IPS DF 6.9 (cell line): ENCODE results near the gene TNS3.
"Not testable (repeated sequence)": the region's sequence is repeated elsewhere in the genome, so short reads cannot be mapped to it uniquely, and the experiment has no call there.

Source experiments
- DNase-seq: peaks from one replicate; pipeline ENCODE4 v3.0.0-alpha.2; 2013; ENCODE audit warnings: low read depth, low spot score
- H3K27ac ChIP-seq: one replicate; pipeline ENCODE4 v1.5.1; 2013; ENCODE audit warnings: low read length, control low read depth
- H3K27me3 ChIP-seq: 2 replicates; pipeline ENCODE4 v1.6.1; 2013; ENCODE audit warnings: mild to moderate bottlenecking, low read length; ENCODE audit not compliant: control insufficient read depth, insufficient read depth
- H3K36me3 ChIP-seq: 2 replicates; pipeline ENCODE4 v1.6.1; 2013; ENCODE audit warnings: low read length; ENCODE audit not compliant: control insufficient read depth, insufficient read depth
- H3K4me1 ChIP-seq: 2 replicates; pipeline ENCODE4 v1.6.1; 2013; ENCODE audit warnings: low read length; ENCODE audit not compliant: control insufficient read depth, insufficient read depth
- H3K4me3 ChIP-seq: 2 replicates; pipeline ENCODE4 v1.5.1; 2013; ENCODE audit warnings: mild to moderate bottlenecking, low read length
- H3K9me3 ChIP-seq: 2 replicates; pipeline ENCODE4 v1.6.1; 2013; ENCODE audit warnings: low read length, inconsistent platforms; ENCODE audit not compliant: control insufficient read depth, insufficient read depth
- WGBS: extraction: QIAGEN DNeasy Blood & Tissue Kit; methylation state at CpG from one replicate; pipeline ENCODE4 v1.1.7; 2013; ENCODE audit warnings: mixed read lengths, missing lambda C conversion rate; ENCODE audit not compliant: insufficient read length, insufficient coverage; 5-methylcytosine and 5-hydroxymethylcytosine counted together

The TNS3 gene

GRCh38 chr7:47619806-47620205, 37.9 kb upstream of the TNS3 start:
- Histone ChIP-seq H3K4me3 (no peak overlapping the region), H3K9me3 (no peaks in the 10 kb centered on the region), H3K27me3 (no peaks in the 10 kb centered on the region), H3K4me1 (peaks cover 1% of the 10 kb centered on the region; the same call in 1 of the 2 replicates), H3K27ac (no peak overlapping the region), H3K36me3 (no peaks in the 10 kb centered on the region)
- no peak for DNase-seq

GRCh38 chr7:47617131-47617530, 35.2 kb upstream of the TNS3 start:
- Histone ChIP-seq H3K27ac (no peak overlapping the region), H3K9me3 (no peaks in the 10 kb centered on the region), H3K4me1 (0 out of 2 replicates have a peak, but pooled peaks cover 1% of the 10 kb centered on the region), H3K36me3 (no peaks in the 10 kb centered on the region), H3K27me3 (no peaks in the 10 kb centered on the region), H3K4me3 (no peak overlapping the region)
- WGBS = no CpG with 5 or more reads among the region's 4 CpGs
- DNase-seq = no peak

GRCh38 chr7:47614450-47614849, 32.5 kb upstream of the TNS3 start:
- Histone ChIP-seq H3K4me3 (no peak overlapping the region), H3K4me1 (no peaks in the 10 kb centered on the region), H3K27me3 (no peaks in the 10 kb centered on the region), H3K9me3 (no peaks in the 10 kb centered on the region), H3K36me3 (no peaks in the 10 kb centered on the region), H3K27ac (no peak overlapping the region)
- no CpG with 5 or more reads among the region's 6 CpGs for WGBS
- no peak for DNase-seq

GRCh38 chr7:47611045-47611511, 29.2 kb upstream of the TNS3 start:
- Histone ChIP-seq H3K4me3 (no peak overlapping the region), H3K36me3 (no peaks in the 10 kb centered on the region), H3K27ac (no peak overlapping the region), H3K27me3 (no peaks in the 10 kb centered on the region), H3K9me3 (no peaks in the 10 kb centered on the region), H3K4me1 (no peaks in the 10 kb centered on the region)
- DNase-seq = no peak
- WGBS = no CpG with 5 or more reads among the region's 10 CpGs

GRCh38 chr7:47610506-47611044, 28.7 kb upstream of the TNS3 start:
- Histone ChIP-seq H3K4me3 (no peak overlapping the region), H3K4me1 (no peaks in the 10 kb centered on the region), H3K27me3 (no peaks in the 10 kb centered on the region), H3K36me3 (no peaks in the 10 kb centered on the region), H3K27ac (no peak overlapping the region), H3K9me3 (no peaks in the 10 kb centered on the region)
- WGBS = no CpG with 5 or more reads among the region's 4 CpGs
- DNase-seq = no peak

DNA sequence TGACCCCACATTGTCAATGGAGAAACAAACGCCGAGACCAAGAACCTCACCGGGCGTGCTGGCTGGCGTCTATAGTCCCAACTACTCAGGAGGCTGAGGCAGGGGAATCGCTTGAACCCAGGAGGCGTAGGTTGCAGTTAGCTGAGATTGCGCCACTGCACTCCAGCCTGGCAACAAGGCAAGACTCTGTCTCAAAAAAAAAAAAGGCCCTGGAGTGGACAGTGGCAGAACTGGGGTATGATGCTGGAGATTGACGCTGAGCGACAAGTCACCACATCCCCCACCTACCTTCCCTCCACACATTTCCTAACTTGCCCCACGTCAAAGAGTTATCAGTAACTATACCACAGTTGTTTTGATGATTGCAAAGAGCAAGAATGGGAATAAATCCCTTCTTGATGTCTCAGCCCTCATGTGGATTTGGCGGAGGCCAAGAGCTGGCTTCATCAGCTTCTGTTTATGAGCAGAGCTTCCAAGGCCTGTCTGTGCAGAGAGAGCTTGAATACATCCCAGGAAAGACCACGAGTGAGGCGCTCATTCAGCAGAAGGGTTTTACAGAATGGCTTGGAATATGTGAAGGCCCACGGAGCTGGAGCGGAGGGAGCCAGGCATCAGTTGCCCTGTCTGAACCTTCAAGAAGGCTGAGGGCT, 28.0 kb upstream of the TNS3 start:
- no peak overlapping the region for H3K27ac ChIP-seq
- H3K4me1 ChIP-seq = no peaks in the 10 kb centered on the region
- no peaks in the 10 kb centered on the region for H3K36me3 ChIP-seq
- H3K4me3 ChIP-seq = no peak overlapping the region
- H3K9me3 ChIP-seq = no peaks in the 10 kb centered on the region
- no peak for DNase-seq
- no peaks in the 10 kb centered on the region for H3K27me3 ChIP-seq
- WGBS = no CpG with 5 or more reads among the region's 16 CpGs

DNA sequence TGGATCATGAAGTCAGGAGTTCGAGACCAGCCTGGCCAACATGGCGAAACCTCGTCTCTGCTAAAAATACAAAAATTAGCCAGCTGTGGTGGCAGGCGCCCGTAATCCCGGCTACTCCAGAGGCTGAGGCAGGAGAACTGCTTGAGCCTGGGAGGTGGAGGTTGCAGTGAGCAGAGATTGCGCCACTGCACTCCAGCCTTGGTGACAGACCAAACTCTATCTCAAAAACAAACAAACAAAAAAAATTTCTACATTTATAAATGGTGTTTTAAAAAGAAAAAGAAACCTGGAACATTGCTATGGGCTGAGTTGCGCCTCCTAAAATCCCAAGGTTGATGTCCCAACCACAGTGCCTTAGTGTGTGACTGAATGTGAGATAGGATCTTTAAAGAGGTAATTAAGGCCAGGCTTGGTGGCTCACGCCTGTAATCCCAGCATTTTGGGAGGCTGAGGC, 24.7 kb upstream of the TNS3 start:
- H3K9me3 ChIP-seq, H3K4me3 ChIP-seq, H3K27ac ChIP-seq, H3K27me3 ChIP-seq, H3K4me1 ChIP-seq, DNase-seq, H3K36me3 ChIP-seq: not testable (repeated sequence)
- WGBS = no CpG with 5 or more reads among the region's 9 CpGs

DNA sequence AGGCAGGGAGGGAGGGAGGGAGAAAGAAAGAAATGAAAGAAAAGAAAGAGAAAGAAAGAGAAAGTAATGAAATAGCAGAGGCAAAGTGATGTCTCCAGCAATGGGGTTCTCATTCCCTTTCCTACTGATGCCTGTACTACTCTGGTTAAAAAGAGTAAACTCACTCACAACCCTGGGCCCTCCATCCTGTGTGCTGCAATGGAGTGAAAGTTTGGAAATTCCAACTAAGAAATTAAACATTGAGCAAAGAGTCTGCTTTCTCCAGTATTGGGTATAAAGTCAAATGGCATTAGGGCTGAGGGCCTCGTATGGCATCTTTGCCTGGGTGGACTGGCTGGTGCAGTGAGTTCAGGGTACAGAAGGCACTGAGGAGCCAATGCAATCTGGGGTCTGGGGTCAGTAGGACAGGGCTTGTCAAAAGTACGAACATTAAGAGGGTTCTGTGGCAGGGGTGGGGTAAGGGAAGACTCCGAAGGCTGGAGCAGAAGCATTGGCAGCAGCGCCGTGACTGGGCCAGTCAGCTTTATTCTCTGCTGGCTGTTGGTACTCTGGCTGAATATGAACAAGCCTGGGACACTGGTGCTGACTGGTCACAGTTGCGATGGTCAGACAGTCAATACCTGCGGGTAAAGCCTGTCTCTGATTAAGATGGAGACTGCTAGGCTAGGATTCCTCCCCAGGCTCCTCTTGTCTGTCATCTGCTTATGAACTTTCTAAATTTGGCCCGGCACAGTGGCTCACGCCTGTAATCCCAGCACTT, 24.1 kb upstream of the TNS3 start:
- DNase-seq = no peak
- no peaks in the 10 kb centered on the region for H3K36me3 ChIP-seq
- H3K27ac ChIP-seq = no peak overlapping the region
- no peak overlapping the region for H3K4me3 ChIP-seq
- no peaks in the 10 kb centered on the region for H3K4me1 ChIP-seq
- no peaks in the 10 kb centered on the region for H3K27me3 ChIP-seq
- H3K9me3 ChIP-seq = no peaks in the 10 kb centered on the region
- no CpG with 5 or more reads among the region's 9 CpGs for WGBS

GRCh38 chr7:47604496-47604890, 22.6 kb upstream of the TNS3 start:
- no peak overlapping the region for H3K4me3 ChIP-seq
- no peak overlapping the region for H3K27ac ChIP-seq
- WGBS = no CpG with 5 or more reads among the region's 3 CpGs
- no peaks in the 10 kb centered on the region for H3K36me3 ChIP-seq
- no peaks in the 10 kb centered on the region for H3K9me3 ChIP-seq
- H3K27me3 ChIP-seq = no peaks in the 10 kb centered on the region
- no peak for DNase-seq
- no peaks in the 10 kb centered on the region for H3K4me1 ChIP-seq

GRCh38 chr7:47603514-47604255, 21.8 kb upstream of the TNS3 start:
- no CpG with 5 or more reads among the region's 13 CpGs for WGBS
- H3K4me3 ChIP-seq, H3K27ac ChIP-seq, H3K27me3 ChIP-seq, H3K36me3 ChIP-seq, H3K9me3 ChIP-seq, H3K4me1 ChIP-seq, DNase-seq: not testable (repeated sequence)
